GM19452 (cell line): ENCODE data around the gene CABLES1.
"Not testable (repeated sequence)": the region's sequence is repeated elsewhere in the genome, so short reads cannot be mapped to it uniquely, and the experiment has no call there.

Experiments
- ATAC-seq: cut with Tn5 transposase; IDR thresholded peaks from one replicate; pipeline ENCODE4 v1.9.1; 2021; ENCODE audit not compliant: unreplicated experiment

Gene CABLES1

GRCh38 chr18:23281626-23282436 lies 146.5 kb downstream of the CABLES1 start:
- no peak for ATAC-seq

- no peak for ATAC-seq
These were observed 147.1 kb downstream of the CABLES1 start for GRCh38 chr18:23282437-23282781.

- ATAC-seq = peak; percentile 92
These were observed 148.7 kb downstream of the CABLES1 start for GRCh38 chr18:23283916-23284430.

GRCh38 chr18:23284629-23285028 lies 149.3 kb downstream of the CABLES1 start:
- no peak for ATAC-seq

- not testable (repeated sequence) for ATAC-seq
These were observed 150.3 kb downstream of the CABLES1 start for GRCh38 chr18:23285581-23285980.

GRCh38 chr18:23291456-23292205 lies 156.3 kb downstream of the CABLES1 start:
- ATAC-seq = no peak

GRCh38 chr18:23300231-23300805 lies 165.0 kb downstream of the CABLES1 start:
- ATAC-seq = no peak

- ATAC-seq = no peak
These were observed 166.7 kb downstream of the CABLES1 start for GRCh38 chr18:23301972-23302371.

- no peak for ATAC-seq
These were observed 167.2 kb downstream of the CABLES1 start for GRCh38 chr18:23302511-23302850.

- ATAC-seq = no peak
These were observed 167.7 kb downstream of the CABLES1 start for GRCh38 chr18:23302851-23303527.

GRCh38 chr18:23306822-23307221 lies 171.5 kb downstream of the CABLES1 start:
- peak; percentile 94 for ATAC-seq

GRCh38 chr18:23307567-23308295 lies 172.4 kb downstream of the CABLES1 start:
- ATAC-seq = peak; percentile 62
